ENCODE data around the gene INPP5A.

The INPP5A gene

DNA sequence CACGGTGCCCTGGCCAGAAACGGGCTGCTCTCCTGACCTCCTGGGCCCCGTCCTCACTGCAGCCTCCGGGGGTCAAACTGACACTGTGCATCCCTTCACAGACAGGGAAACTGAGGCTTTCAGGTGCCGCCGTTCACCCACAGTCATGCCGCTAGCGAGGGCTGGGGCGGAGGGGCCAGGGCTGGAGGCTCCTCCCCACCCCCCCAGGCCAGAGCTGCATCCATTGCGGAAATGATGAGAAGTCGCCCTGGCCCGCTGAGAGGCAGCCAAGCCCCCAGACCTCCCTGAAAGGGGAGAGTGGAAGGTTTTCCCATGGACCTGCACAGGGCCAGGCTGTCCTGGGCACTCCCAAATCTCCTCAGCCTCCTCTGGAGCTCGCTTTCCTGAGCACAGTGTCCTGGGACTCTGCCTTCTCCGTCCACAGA is 16.5 kb upstream of the INPP5A start:
- Histone ChIP-seq H3K4me3 (ENCODE audit: low read depth, low read length) (no peak overlapping the region), H3K27ac (no peak overlapping the region), H3K27me3 (replicated peaks) (no peaks in the 10 kb centered on the region), H3K36me3 (replicated peaks) (no peaks in the 10 kb centered on the region)
- no peak for TF ChIP-seq CTCF (IDR thresholded peaks at IDR 0.05; ENCODE audit: low read depth, low read length, missing control alignments)
- in situ Hi-C loops (cut with HindIII; ENCODE audit: low pct_ligation_motif_present, low sequenced_read_pairs) = no loop called here
- DNase-seq = no peak

DNA sequence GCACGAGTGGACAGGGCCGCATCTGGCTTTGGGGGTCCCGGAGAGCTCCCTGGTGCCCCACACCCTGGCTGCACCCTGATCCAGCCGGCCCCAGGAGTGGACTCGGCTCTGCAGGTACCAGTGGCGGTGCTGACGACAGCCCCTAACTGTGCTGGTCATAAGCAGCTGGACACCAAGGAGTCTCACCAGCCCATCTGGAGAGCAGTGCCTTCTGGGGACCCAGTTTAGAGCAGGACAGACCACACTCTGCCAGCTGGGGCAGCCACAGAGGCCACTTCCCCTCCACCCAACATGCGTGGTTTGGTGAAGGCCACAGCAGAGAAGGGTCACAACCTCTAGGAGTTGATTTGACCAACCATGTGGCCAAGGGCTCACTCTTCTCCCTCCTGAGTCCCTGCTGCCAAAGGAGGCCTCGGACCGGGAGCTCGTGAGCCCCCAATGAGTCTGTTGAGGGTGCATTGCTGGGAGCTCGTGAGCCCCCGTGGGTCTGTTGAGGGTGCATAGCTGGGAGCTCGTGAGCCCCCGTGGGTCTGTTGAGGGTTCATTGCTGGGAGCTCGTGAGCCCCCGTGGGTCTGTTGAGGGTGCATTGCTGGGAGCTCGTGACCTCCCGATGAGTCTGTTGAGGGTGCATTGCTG is 16.0 kb upstream of the INPP5A start:
- no peaks in the 10 kb centered on the region for H3K27me3 ChIP-seq (replicated peaks)
- H3K4me3 ChIP-seq (ENCODE audit: low read depth, low read length) = no peak overlapping the region
- TF ChIP-seq CTCF (IDR thresholded peaks at IDR 0.05; ENCODE audit: low read depth, low read length, missing control alignments) = no peak
- no peak overlapping the region for H3K27ac ChIP-seq
- DNase-seq = no peak
- no peaks in the 10 kb centered on the region for H3K36me3 ChIP-seq (replicated peaks)
- in situ Hi-C loops (cut with HindIII; ENCODE audit: low pct_ligation_motif_present, low sequenced_read_pairs) = no loop called here

DNA sequence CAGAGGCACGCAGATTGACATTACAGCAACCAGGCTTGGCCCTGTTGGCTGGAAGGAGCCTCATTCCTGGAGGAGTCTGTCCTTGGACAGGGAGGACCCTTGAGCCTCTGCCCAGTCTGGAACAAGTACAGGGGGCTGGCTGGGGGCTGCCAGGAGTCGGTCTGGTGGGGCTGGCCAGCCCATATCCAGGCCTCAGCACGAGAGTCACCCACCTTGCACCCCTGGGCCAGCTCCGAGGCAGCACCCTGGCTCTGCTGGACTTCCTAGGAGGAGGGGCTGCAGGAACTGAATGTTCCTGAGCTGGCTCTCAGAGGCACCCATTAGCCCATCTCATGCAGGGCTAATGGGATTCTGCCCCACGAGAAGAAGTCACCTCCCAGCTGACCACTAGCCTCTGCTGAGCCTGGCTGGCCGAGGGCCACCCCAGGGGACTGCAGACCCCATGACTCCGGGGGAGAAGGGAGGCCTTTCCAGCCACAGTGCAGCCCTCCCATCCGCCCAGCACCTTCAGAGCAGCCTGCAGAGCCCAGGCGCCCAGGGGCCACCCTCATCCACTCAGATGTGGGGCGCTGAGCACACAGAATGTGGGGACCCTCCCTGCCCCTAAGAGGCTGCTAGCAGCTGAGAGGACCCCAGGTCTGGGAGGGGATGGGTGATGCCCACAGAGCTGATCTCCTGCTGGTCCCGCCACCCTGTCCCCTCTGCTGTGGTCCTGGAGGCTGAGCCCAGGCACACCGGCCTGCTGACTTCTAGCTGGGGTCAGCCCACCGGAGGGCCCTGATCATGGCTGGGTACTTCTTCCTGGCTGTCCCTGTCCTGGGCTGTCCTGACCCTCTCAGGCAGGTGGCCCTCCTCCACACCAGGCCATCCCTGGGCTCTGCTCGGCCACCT is 14.8 kb upstream of the INPP5A start:
- Histone ChIP-seq H3K27me3 (replicated peaks) (no peaks in the 10 kb centered on the region), H3K27ac (no peak overlapping the region), H3K4me3 (ENCODE audit: low read depth, low read length) (no peak overlapping the region), H3K36me3 (replicated peaks) (no peaks in the 10 kb centered on the region)
- no peak for TF ChIP-seq CTCF (IDR thresholded peaks at IDR 0.05; ENCODE audit: low read depth, low read length, missing control alignments)
- in situ Hi-C loops (cut with HindIII; ENCODE audit: low pct_ligation_motif_present, low sequenced_read_pairs) = no loop called here
- DNase-seq = no peak

GRCh38 chr10:132523561-132524442 is 13.8 kb upstream of the INPP5A start:
- H3K36me3 ChIP-seq (replicated peaks) = no peaks in the 10 kb centered on the region
- H3K4me3 ChIP-seq (ENCODE audit: low read depth, low read length) = no peak overlapping the region
- no peak for TF ChIP-seq CTCF (IDR thresholded peaks at IDR 0.05; ENCODE audit: low read depth, low read length, missing control alignments)
- in situ Hi-C loops (cut with HindIII; ENCODE audit: low pct_ligation_motif_present, low sequenced_read_pairs) = no loop called here
- H3K27ac ChIP-seq = no peak overlapping the region
- H3K27me3 ChIP-seq (replicated peaks) = no peaks in the 10 kb centered on the region
- DNase-seq = no peak

DNA sequence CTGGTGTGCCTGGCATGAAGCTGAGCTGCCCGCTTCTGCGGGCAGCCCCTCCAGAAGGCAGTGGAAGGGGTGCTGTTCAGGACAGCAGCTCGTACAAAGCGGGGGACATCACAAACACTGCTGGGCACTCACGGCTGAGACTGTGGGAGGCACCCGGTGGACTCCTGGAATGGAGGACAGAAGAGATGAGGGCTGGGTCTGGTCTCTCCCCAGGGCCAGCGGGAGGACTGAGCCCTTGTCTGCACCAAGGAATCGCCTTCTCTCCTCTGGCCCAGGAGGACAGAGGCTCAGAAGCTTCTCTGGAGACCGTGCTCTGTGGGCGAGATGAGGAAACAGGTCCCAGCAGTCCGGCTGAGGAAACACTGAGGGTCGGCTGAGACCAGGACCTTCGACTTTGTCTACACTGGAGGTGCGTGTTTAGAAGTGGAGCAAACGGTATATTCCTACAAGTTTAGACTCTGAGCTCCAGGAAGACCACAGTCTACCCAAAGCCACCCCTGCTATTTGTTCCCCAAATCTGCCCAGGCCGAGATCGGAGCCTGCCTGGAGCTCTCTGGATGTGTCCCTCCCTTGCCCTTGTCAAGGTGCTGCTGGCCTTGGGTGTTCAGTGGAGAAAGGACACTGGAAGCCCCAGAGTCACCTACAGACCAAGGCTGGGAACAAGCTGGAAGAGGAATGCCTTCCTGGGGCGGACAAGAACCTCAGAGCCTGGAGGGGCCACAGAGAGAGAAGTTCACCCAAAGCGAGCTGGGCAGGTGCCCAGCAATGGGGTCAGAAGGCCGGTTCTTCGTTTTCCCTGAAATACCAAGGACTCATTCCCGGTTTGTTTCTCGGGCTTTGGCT is 12.9 kb upstream of the INPP5A start:
- H3K27me3 ChIP-seq (replicated peaks) = no peaks in the 10 kb centered on the region
- TF ChIP-seq CTCF (IDR thresholded peaks at IDR 0.05; ENCODE audit: low read depth, low read length, missing control alignments) = no peak
- H3K27ac ChIP-seq = no peak overlapping the region
- in situ Hi-C loops (cut with HindIII; ENCODE audit: low pct_ligation_motif_present, low sequenced_read_pairs) = no loop called here
- no peak for DNase-seq
- no peaks in the 10 kb centered on the region for H3K36me3 ChIP-seq (replicated peaks)
- H3K4me3 ChIP-seq (ENCODE audit: low read depth, low read length) = no peak overlapping the region
